Adipocyte (in vitro differentiated cells): ENCODE results near the gene TMEM92.
A peak's percentile ranks its signal among the peaks of the same experiment; 100 is the strongest.

Source experiments
- DNase-seq: peaks from one replicate; pipeline ENCODE4 v3.0.0-alpha.2; 2015; ENCODE audit warnings: low read depth
- H3K27me3 ChIP-seq: replicated peaks from 2 replicates; pipeline ENCODE4 v1.7.0; 2013; ENCODE audit warnings: mild to moderate bottlenecking, low read length, moderate library complexity; ENCODE audit not compliant: control insufficient read depth, insufficient read depth
- H3K36me3 ChIP-seq: 2 replicates; pipeline ENCODE4 v1.7.0; 2013; ENCODE audit warnings: low read length, mild to moderate bottlenecking, moderate library complexity; ENCODE audit not compliant: control insufficient read depth, insufficient read depth, severe bottlenecking
- H3K4me1 ChIP-seq: 2 replicates; pipeline ENCODE4 v1.7.0; 2013; ENCODE audit warnings: mild to moderate bottlenecking, low read length, moderate library complexity; ENCODE audit not compliant: control insufficient read depth, insufficient read depth
- H3K4me3 ChIP-seq: 2 replicates; pipeline ENCODE4 v1.7.0; 2013; ENCODE audit warnings: mild to moderate bottlenecking, low read length, moderate library complexity
- H3K9ac ChIP-seq: 2 replicates; pipeline ENCODE4 v1.7.0; 2013; ENCODE audit warnings: mild to moderate bottlenecking, low read length, moderate library complexity
- H3K9me3 ChIP-seq: 2 replicates; pipeline ENCODE4 v1.7.0; 2013; ENCODE audit warnings: mild to moderate bottlenecking, low read length, moderate library complexity; ENCODE audit not compliant: control insufficient read depth

TMEM92 gene

GRCh38 chr17:50255766-50256635 is 18.3 kb upstream of the TMEM92 start:
- Histone ChIP-seq H3K9ac (no peak overlapping the region), H3K4me3 (no peak overlapping the region), H3K27me3 (no peaks in the 10 kb centered on the region), H3K4me1 (peaks cover 37% of the 10 kb centered on the region), H3K9me3 (peaks cover under 1% of the 10 kb centered on the region), H3K36me3 (no peaks in the 10 kb centered on the region)
- DNase-seq = no peak

GRCh38 chr17:50256826-50257618 is 17.2 kb upstream of the TMEM92 start:
- H3K36me3 ChIP-seq = no peaks in the 10 kb centered on the region
- peak overlapping the region; percentile 67 for H3K9ac ChIP-seq
- no peak for DNase-seq
- peaks cover 37% of the 10 kb centered on the region for H3K4me1 ChIP-seq
- no peaks in the 10 kb centered on the region for H3K9me3 ChIP-seq
- no peaks in the 10 kb centered on the region for H3K27me3 ChIP-seq
- H3K4me3 ChIP-seq = no peak overlapping the region

DNA sequence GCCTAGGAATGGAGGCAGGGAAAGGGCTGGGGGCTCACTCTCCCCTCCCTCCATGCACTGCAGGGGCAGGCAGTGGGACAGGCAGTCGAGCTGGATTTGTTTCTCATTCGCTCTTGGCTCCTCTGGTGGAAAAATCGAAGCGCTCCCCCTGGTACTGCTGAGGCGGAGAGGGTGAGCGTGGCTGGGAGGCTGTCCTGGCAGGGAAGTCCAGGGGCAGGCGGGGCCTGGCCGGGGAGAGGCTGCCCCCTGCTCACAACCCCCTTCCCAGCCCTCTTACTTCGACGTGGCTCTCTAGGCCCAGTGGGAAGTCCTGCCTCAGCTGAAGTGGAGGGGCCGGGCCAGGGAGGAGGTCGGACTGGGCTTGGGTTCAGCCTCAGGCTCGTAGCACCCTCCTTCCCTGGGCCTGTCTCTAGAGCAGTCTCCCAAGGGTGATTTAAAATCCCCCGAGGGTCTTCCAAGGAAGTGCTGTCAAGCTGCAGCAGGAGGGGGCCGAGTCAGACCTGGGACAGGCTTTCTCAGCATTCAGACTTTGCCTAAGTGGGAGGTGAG is 16.5 kb upstream of the TMEM92 start:
- Histone ChIP-seq H3K36me3 (no peaks in the 10 kb centered on the region), H3K4me3 (no peak overlapping the region), H3K9me3 (no peaks in the 10 kb centered on the region), H3K27me3 (no peaks in the 10 kb centered on the region), H3K4me1 (peaks cover 37% of the 10 kb centered on the region), H3K9ac (peak overlapping the region; percentile 67)
- DNase-seq = no peak

- H3K36me3 ChIP-seq = no peaks in the 10 kb centered on the region
- peak overlapping the region; percentile 67 for H3K9ac ChIP-seq
- H3K27me3 ChIP-seq = no peaks in the 10 kb centered on the region
- H3K4me3 ChIP-seq = no peak overlapping the region
- H3K4me1 ChIP-seq = peaks cover 44% of the 10 kb centered on the region
- DNase-seq = peak; percentile 95
- H3K9me3 ChIP-seq = no peaks in the 10 kb centered on the region
Measured at GRCh38 chr17:50258647-50259476, 15.4 kb upstream of the TMEM92 start.

DNA sequence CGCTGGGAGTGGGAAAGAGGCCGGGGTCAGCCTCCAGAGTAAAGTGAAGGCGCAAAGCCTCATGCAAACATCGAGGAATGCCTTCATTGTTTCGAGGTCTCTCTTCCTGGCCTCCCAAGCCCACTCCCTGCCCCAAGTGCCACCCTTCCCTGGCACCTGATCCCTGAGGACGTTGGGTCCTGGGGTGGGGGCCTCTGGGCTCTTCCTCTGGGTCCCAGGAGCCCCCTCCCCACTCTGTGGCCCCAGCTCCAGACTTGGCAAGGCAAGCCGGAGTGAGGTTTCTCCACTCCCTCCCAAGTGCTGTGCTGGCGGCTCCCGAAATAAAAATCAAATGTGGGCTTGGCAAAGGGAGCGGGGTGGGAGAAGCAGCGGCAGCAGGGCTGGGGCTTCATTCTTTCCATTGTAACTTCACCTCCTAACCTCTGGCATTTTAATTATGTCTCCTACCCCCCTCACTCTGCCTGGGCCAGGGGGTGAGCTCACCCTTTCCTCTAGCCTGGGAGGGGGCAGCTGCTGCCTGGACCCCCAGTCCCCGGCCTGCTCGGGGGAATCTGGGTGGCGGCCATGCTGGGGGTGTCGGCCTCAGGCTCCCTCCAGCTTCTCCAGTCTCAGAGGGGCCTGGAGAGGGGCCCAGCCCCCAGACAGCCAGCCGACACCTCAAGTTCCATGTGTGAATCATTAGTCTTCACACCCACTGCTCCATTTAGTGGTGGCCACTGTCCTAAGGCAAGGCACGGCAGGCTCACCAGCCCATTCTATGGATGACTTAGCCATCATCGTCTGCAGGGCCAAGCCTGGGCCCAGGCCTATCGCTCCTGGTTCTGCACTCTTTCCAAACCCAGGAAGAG is 14.6 kb upstream of the TMEM92 start:
- Histone ChIP-seq H3K9me3 (no peaks in the 10 kb centered on the region), H3K4me1 (peaks cover 52% of the 10 kb centered on the region), H3K9ac (peak overlapping the region; percentile 62), H3K36me3 (no peaks in the 10 kb centered on the region), H3K4me3 (no peak overlapping the region), H3K27me3 (no peaks in the 10 kb centered on the region)
- no peak for DNase-seq

DNA sequence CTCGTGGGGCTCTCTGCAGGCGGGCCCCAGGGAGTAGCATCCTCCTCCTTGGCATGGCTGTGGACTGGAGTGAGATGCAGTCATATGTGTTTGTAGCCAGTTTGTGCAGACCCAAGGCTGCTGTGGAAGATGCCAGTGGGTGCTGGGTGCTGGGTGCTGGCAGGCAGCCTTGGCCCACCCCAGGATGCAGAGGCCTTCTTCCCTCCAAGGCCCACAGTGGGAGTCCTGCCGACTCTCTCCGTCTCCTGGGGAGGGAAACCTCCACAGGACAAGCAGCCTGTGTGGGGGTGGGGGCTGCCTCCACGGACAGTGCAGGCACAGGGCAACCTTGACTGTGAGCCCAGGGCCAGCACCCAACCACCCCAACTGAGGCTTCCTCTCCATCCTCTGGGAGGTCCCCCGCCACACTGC is 13.8 kb upstream of the TMEM92 start:
- DNase-seq = no peak
- no peaks in the 10 kb centered on the region for H3K27me3 ChIP-seq
- H3K4me3 ChIP-seq = no peak overlapping the region
- H3K9ac ChIP-seq = peak overlapping the region; percentile 62
- no peaks in the 10 kb centered on the region for H3K9me3 ChIP-seq
- H3K36me3 ChIP-seq = no peaks in the 10 kb centered on the region
- peaks cover 55% of the 10 kb centered on the region for H3K4me1 ChIP-seq

GRCh38 chr17:50261051-50261915 is 13.0 kb upstream of the TMEM92 start:
- Histone ChIP-seq H3K4me1 (peaks cover 63% of the 10 kb centered on the region), H3K9me3 (no peaks in the 10 kb centered on the region), H3K27me3 (no peaks in the 10 kb centered on the region), H3K36me3 (no peaks in the 10 kb centered on the region), H3K4me3 (no peak overlapping the region), H3K9ac (no peak overlapping the region)
- no peak for DNase-seq

DNA sequence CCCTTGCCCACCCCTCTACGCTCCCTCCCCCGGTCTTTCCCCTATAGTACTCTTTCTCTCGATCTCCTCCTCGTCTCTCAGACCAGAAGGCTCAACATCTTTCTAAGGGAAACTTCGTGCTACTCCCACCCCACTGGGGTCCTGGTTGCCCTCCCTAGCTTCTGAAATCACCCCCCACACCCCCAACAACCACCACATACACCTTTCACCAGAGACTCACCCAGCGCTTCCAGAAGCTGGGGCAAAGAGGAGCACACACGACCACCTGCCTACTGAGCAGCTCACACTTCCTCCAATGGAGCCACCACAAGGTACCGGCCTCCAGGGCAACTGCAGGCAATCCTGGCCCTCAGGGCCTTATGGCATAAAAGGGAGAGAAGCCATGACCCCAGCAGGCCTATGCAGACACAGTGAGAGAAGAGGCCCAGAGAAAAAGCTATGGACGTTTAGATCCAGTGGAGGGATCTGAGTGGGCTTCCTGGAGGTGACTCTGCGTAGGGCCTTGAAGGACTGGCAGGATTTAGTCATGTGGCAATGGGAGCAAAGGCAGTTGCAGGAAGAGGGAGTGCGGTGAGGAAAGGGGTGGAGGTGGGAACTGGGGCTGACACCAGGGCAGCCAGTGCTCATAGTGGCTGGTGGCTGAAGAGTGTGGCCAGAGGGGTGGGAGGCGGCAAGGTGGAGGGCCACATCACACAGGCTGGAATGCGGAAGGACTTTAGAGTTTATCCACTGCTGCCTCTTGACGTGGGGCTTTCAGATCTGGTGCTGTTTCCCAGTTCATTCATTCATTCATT is 12.1 kb upstream of the TMEM92 start:
- Histone ChIP-seq H3K9me3 (no peaks in the 10 kb centered on the region), H3K4me3 (no peak overlapping the region), H3K9ac (no peak overlapping the region), H3K27me3 (no peaks in the 10 kb centered on the region), H3K4me1 (peaks cover 69% of the 10 kb centered on the region), H3K36me3 (no peaks in the 10 kb centered on the region)
- no peak for DNase-seq
